Bronchial epithelial cell (primary cell): ENCODE measurements around the gene COPS6. TPM values are rescaled to one million over a fixed set of nuclear protein-coding genes. Genes with fewer than 3 reads are reported as not detected.
A peak's percentile ranks its signal among the peaks of the same experiment; 100 is the strongest.

ENCODE experiments used
- DNase-seq: peaks from one replicate; pipeline ENCODE4 v3.0.0-alpha.2; 2010; ENCODE audit warnings: low read depth
- FAIRE-seq: peaks from 2 replicates; lab custom pipeline; 2011; peaks lifted over from hg19 to GRCh38; lab: Jason Lieb, UNC
- H3K27me3 ChIP-seq: 2 replicates; pipeline ENCODE4 v1.5.1; 2011; ENCODE audit warnings: low read length; ENCODE audit not compliant: control insufficient read depth, insufficient read depth
- H3K36me3 ChIP-seq: 2 replicates; pipeline ENCODE4 v1.5.1; 2011; ENCODE audit warnings: low read length; ENCODE audit not compliant: control insufficient read depth, insufficient read depth
- H3K4me3 ChIP-seq: 2 replicates; pipeline ENCODE4 v1.5.1; 2011; ENCODE audit warnings: mild to moderate bottlenecking, low read depth, low read length, control low read depth
- total RNA-seq: library from RNA; depleted of rRNA; stranded (reverse); fragments of >200 nt; gene quantifications from 2 replicates; pipeline ENCODE4 v1.2.1, GENCODE V29; 2014
- TF ChIP-seq, protein P1 (sequence below): IDR thresholded peaks from 2 replicates; pipeline ENCODE4 v1.5.1; 2011; ENCODE audit warnings: mild to moderate bottlenecking, moderate library complexity, low read length, control low read depth, inconsistent platforms; ENCODE audit not compliant: insufficient read depth, severe bottlenecking

The COPS6 gene
- total RNA-seq, 1 donor from 2014 or later = 60.0 TPM

GRCh38 chr7:100122067-100122466, 33.3 kb downstream of the COPS6 start:
- H3K36me3 ChIP-seq = no peaks in the 10 kb centered on the region
- DNase-seq = no peak
- no peak overlapping the region for H3K4me3 ChIP-seq
- TF ChIP-seq, protein P1, sequence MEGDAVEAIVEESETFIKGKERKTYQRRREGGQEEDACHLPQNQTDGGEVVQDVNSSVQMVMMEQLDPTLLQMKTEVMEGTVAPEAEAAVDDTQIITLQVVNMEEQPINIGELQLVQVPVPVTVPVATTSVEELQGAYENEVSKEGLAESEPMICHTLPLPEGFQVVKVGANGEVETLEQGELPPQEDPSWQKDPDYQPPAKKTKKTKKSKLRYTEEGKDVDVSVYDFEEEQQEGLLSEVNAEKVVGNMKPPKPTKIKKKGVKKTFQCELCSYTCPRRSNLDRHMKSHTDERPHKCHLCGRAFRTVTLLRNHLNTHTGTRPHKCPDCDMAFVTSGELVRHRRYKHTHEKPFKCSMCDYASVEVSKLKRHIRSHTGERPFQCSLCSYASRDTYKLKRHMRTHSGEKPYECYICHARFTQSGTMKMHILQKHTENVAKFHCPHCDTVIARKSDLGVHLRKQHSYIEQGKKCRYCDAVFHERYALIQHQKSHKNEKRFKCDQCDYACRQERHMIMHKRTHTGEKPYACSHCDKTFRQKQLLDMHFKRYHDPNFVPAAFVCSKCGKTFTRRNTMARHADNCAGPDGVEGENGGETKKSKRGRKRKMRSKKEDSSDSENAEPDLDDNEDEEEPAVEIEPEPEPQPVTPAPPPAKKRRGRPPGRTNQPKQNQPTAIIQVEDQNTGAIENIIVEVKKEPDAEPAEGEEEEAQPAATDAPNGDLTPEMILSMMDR = no peak
- FAIRE-seq = no peak
- no peaks in the 10 kb centered on the region for H3K27me3 ChIP-seq

DNA sequence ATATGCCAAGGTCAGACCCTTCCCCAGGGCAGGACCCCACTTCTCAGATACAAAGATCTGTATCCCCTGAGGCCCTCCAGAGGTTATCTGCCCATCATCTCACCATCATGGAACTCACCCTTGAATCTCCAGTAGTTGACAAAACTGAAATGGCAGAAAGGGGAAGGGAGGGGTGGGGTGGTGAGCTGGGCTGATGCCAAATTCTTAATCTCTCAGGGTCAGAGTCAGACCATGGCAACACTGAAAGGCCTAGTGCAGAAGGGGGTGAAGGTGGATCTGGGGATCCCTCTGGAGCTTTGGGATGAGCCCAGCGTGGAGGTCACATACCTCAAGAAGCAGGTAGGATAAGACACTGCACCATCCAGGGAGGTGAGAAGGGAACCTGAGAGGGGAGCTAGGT, 33.8 kb downstream of the COPS6 start:
- no peak overlapping the region for H3K4me3 ChIP-seq
- TF ChIP-seq, protein P1 = no peak
- no peak for FAIRE-seq
- no peaks in the 10 kb centered on the region for H3K36me3 ChIP-seq
- no peaks in the 10 kb centered on the region for H3K27me3 ChIP-seq
- DNase-seq = no peak

DNA sequence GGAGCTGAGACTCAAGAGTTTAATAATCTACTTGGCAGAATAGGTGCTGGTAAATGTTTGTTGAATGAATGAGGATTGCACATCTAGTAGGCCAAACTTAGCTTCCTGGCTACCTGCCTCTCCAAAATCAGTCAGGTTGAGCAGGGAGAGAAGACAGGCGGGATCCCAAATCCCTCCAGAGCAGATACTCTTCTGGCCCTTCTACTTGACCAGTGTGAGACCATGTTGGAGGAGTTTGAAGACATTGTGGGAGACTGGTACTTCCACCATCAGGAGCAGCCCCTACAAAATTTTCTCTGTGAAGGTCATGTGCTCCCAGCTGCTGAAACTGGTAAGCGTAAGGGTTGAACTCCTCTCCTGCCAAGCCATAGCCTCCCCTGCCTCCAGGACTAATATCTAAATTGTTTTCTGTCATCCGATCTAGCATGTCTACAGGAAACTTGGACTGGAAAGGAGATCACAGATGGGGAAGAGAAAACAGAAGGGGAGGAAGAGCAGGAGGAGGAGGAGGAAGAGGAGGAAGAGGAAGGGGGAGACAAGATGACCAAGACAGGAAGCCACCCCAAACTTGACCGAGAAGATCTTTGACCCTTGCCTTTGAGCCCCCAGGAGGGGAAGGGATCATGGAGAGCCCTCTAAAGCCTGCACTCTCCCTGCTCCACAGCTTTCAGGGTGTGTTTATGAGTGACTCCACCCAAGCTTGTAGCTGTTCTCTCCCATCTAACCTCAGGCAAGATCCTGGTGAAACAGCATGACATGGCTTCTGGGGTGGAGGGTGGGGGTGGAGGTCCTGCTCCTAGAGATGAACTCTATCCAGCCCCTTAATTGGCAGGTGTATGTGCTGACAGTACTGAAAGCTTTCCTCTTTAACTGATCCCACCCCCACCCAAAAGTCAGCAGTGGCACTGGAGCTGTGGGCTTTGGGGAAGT, 35.8 kb downstream of the COPS6 start:
- TF ChIP-seq, protein P1 = no peak
- no peaks in the 10 kb centered on the region for H3K36me3 ChIP-seq
- no peak for FAIRE-seq
- H3K4me3 ChIP-seq = no peak overlapping the region
- no peak for DNase-seq
- no peaks in the 10 kb centered on the region for H3K27me3 ChIP-seq

- H3K27me3 ChIP-seq = no peaks in the 10 kb centered on the region
- TF ChIP-seq, protein P1 = no peak
- FAIRE-seq = no peak
- no peaks in the 10 kb centered on the region for H3K36me3 ChIP-seq
- peak overlapping the region; percentile 93 for H3K4me3 ChIP-seq
- no peak for DNase-seq
These were observed 37.6 kb downstream of the COPS6 start for GRCh38 chr7:100126239-100126930.

DNA sequence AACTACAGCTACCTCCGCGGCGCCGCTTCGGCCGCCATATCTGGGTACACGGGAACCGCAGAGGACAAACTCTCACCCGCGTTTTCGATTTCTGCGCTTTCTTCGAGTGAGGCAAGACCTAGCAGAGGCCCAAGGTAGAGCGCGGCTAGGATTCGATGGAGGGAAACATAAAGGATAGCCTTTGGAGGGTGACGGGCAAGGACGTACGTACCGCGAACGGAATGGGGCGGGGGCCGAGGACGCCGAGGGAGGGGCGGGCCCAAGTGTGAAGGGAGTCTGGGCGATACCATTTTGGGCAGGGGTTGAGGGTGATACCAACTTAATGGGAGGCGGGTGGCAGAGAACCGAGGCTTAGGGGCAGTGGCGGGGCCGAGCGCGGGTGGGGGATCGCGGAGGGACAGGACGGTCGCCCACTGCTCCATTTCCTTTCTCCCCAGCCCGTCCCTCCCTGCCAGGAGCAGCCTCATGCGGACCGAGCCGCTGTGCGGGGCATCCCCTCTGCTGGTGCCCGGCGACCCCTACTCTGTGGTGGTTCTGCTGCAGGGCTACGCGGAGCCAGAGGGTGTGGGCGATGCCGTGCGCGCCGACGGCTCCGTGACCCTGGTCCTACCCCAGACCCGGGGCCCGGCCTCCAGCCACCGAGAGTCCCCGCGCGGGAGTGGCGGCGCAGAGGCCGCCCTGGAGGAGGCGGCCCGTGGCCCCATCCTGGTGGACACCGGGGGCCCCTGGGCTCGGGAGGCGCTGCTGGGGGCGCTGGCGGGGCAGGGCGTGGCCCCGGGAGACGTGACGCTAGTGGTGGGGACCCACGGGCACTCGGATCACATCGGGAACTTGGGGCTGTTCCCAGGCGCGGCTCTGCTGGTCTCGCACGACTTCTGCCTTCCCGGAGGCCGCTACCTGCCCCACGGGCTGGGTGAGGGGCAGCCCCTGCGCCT, 38.4 kb downstream of the COPS6 start, which contains the start of gene MBLAC1:
Gene MBLAC1 (plus strand): TSS at position 37 of the 935 bp plus-strand sequence. CDS start 429 bp downstream, at position 466.
- peak; percentile 64 for DNase-seq
- H3K4me3 ChIP-seq = peak within 1 kb of the TSS; percentile 93
- no peaks in the 10 kb centered on the region for H3K36me3 ChIP-seq
- TF ChIP-seq, protein P1 = no peak
- H3K27me3 ChIP-seq = no peaks in the 10 kb centered on the region
- FAIRE-seq = no peak
